HEK293 (cell line): Measurements from ENCODE around the gene PLEKHA5.

ENCODE experiments used
- ATF2 ChIP-seq: fragments of 450-650 bp; formaldehyde crosslinking; IDR thresholded peaks from 2 replicates; pipeline ENCODE4 v1.5.1; 2016; ENCODE audit warnings: missing biosample characterization, missing genetic modification characterization, low read depth
- CTCF ChIP-seq: fragments of 450-650 bp; formaldehyde crosslinking; IDR thresholded peaks from 2 replicates; pipeline ENCODE4 v1.5.1; 2016; ENCODE audit warnings: missing biosample characterization, missing genetic modification characterization
- ELK4 ChIP-seq: IDR thresholded peaks from 2 replicates; pipeline ENCODE4 v1.6.1; 2011; ENCODE audit warnings: mild to moderate bottlenecking, low read depth, low read length, borderline replicate concordance
- ZNF10 ChIP-seq: fragments of 450-650 bp; formaldehyde crosslinking; IDR thresholded peaks from 2 replicates; pipeline ENCODE4 v1.5.1; 2017; ENCODE audit warnings: missing biosample characterization, missing genetic modification characterization
- ZNF366 ChIP-seq: fragments of 450-650 bp; formaldehyde crosslinking; conservative IDR thresholded peaks from 2 replicates; pipeline ENCODE4 v1.5.1; 2016; ENCODE audit warnings: missing biosample characterization, missing genetic modification characterization

- TF ChIP-seq ZNF366 (tag by site-specific recombination) (no peak), ZNF10 (tag by site-specific recombination) (no peak), CTCF (tag by site-specific recombination) (no peak), ATF2 (tag by site-specific recombination) (no peak), ELK4 (no peak)
These were observed 158.6 kb downstream of the PLEKHA5 start for GRCh38 chr12:19288161-19288560.
